ENCODE measurements around the gene SLC45A3.
"Not testable (repeated sequence)": the region's sequence is repeated elsewhere in the genome, so short reads cannot be mapped to it uniquely, and the experiment has no call there.

Gene SLC45A3, protein sequence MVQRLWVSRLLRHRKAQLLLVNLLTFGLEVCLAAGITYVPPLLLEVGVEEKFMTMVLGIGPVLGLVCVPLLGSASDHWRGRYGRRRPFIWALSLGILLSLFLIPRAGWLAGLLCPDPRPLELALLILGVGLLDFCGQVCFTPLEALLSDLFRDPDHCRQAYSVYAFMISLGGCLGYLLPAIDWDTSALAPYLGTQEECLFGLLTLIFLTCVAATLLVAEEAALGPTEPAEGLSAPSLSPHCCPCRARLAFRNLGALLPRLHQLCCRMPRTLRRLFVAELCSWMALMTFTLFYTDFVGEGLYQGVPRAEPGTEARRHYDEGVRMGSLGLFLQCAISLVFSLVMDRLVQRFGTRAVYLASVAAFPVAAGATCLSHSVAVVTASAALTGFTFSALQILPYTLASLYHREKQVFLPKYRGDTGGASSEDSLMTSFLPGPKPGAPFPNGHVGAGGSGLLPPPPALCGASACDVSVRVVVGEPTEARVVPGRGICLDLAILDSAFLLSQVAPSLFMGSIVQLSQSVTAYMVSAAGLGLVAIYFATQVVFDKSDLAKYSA

DNA sequence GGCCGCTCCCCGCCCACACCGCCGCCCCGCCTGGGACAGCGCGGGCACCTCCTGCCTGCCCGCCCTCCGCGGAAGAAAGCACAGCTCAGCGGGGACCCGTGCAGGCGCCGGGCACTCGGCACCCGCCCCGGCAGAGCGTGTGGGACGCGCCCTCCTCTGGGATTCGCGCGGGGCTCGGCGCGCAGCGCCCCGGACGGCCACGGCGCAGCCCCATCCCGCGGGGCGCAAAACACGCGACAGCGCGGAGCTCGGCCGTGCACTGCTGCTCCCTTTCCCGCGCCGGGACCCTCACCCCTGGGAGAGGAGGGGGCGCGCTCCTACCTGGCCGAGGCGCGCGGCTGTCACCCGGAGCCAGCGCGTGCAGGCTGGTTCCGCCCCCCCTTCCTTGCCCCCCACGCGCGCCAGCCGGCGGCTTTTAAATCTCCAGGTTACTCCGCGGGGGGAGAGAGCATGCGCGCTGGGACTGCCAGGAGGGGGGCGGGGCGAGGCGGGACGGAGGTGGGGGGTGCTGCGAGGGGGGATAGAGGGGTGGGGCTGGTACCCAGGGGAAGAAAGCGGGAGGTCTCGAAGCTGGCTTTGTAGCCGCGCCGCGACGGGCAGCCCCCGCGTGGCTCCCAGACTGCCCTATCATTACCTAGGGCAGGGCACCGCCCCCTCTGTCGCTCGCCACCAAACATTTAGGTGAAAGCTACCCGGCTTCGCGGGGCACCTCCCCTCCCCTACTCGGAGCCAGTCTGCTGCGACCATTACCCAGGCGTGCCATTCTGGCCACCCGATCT, at the start of gene SLC45A3:
SLC45A3 (minus strand) TSS at position 437 of the 779 bp plus-strand sequence. CDS start 15,853 bp downstream, outside the sequence.
- DNase-seq: peak in 1 of 2 experiments; percentile 12

DNA sequence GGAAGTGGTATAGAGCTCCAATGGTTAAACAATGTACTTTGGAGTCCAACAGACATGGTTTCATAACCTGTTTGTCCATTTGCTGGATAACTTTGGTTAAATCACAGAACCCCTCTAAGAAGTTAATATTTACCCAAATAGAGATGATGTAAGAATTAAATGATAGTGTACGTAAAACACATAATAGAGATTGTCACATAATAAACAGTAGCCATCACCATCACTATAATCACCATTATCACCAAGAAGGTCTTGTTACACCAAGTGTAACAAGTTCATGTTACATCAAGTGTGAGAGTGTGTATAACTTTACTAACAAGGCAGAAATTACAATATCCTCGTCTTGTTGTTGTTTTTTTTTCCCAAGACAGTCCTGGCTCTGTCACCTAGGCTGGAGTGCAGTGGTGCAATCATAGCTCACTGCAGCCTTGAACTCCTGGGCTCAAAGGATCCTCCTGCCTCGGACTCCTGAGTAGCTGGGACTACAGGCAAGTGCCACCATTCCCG, 46.4 kb upstream of the SLC45A3 start:
- no peak for DNase-seq

DNA sequence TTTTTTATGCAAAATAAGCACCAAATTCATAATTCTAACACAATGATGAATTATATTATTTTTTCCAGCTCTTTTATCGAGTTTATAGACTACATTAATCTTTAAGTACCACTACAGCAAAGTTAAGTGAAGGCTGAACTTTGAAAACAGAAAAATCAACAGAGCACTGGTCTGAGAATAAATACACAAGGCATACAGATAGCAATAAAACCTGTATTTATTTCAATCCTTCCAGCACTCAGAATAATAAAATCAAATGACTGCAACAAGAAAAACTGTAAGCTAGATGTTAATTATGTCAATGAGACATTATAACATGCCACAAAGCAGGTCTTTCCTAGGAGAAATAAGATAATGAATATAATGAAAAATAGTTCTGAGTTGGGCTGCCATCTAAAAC, 45.2 kb upstream of the SLC45A3 start:
- no peak for DNase-seq

DNA sequence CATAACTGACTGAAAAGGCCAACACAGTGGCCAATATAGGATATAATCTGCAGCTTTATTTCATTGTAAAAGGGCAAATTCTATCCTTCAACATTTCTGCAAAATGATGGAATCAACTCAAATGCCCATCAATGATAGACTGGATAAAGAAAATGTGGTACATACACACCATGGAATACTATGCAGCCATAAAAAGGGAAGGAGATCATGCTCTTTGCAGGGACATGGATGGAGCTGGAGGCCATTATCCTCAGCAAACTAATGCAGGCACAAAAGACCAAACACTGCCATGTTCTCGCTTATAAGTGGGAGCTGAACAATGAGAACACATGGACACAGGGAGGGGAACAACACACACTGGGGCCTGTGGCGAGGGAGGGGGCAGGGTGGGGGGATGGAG, 40.4 kb upstream of the SLC45A3 start:
- DNase-seq: not testable (repeated sequence)

GRCh38 chr1:205719762-205720161, 39.5 kb upstream of the SLC45A3 start:
- DNase-seq: no peak

- DNase-seq: no peak
Observed at GRCh38 chr1:205719015-205719414, 38.7 kb upstream of the SLC45A3 start.

DNA sequence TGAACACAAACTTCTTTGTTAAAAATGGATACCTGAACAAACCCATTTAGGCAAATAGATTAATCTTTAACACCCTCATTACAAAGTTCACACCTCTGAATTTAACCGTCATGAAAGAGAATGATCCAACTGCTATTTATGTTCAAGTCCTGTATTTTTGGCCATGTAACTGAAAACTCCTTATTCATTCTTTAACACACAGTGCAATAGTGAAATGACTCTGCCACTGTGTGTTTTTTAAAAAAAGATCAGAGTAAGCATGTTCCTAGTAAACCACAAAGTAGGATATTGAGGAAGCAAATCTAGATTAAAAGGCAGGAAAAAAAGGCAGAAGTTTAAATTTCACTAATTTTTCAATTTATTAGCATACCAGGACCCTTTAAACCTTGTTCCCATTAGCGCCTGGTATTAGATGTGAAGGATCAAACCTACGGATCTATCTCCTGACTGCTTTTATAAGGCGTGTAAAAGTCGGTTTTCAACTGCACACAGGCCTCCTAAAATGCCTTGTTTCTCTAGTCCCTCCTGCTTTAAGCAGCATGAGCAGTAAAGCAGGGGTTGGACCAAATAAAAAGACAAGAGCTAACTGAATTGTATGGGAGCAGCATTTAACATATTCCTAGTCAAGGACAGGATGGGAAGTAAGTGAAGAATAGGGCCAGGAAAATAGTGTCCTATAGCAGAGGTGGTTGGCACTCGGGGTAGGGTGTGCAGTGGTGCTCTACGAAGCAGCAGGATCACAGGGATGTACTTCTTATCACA, 36.2 kb upstream of the SLC45A3 start:
- no peak for DNase-seq

DNA sequence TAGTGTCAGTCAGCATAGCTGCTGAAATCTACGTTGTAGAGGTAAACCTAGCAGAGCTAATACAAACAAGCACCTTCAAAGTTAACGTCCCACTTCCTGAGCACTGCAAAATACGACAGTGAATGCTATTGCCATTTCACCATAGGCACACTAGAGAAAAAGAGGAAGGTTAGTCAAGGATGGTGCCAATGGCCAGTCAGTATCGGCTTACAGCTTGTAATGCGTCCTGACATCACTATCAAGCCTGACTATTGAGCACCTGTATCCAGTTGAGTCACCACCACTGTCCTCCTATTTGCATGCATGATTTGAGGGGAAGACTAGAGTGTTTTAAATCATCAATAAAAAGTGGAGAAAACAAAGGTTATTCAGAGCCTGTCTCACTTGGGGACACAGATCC, 35.3 kb upstream of the SLC45A3 start:
- DNase-seq: no peak

- DNase-seq: no peak
Observed at GRCh38 chr1:205714906-205715246, 34.6 kb upstream of the SLC45A3 start.

- DNase-seq: no peak
Observed at GRCh38 chr1:205714190-205714905, 34.0 kb upstream of the SLC45A3 start.

GRCh38 chr1:205711105-205712048, 31.1 kb upstream of the SLC45A3 start:
- DNase-seq: peak in 1 of 2 experiments; percentile 34

DNA sequence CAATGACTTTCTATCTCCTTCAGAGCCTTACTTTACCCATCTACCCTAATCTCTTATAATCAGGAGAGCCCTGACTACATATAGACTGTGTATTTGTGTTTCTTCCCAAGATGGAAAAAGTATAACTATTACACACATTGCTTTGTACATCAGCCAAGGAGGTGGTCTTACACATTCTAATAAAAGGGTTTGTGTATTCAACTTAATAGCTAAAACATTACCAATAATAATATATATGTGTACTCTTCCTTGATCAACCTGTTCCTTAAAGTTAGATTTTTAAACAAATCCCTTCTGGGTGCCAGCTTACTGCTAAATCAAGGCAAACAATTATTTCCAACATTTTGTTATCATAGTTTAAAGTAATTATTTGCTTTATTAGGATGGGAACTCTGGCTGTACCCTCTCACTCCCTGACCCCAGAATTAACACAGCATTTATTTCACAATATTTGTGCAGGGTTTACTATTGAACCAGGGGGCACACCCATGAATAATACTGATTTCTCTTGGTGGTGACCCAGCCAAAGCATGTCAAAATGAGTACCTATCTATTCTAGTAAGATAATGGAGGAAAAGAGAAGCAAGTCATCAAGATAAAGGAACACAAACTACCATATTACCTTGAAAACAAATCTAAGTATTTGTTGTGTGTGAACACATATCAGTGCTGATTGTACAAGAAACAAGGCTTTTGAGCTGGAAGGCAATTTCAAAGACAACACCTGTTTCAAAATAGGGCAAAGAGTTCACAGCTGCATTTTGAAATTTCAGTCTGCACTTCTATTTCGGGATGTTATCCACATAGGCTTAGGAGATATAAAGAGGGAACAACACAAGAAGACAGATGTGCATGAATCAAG, 30.1 kb upstream of the SLC45A3 start:
- DNase-seq: no peak

DNA sequence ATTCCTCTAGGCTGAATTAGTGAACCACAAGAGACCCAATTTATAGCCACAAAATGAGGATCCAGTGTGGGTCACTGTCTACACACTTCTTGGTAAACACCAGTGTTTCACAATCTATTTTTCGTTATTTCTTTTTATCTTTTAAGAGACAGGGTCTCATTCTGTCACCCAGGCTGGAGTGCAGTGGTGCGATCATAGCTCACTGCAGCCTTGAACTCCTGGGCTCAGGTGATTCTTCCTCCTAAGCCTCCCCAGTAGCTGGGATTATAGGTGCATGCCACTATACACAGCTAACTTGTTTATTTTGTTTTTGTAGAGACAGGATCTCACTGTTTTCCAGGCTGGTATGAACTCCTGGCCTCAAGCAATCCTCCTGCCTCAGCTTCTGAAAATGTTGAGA, 29.3 kb upstream of the SLC45A3 start:
- DNase-seq: no peak

- DNase-seq: no peak
Observed at GRCh38 chr1:205709059-205709398, 28.7 kb upstream of the SLC45A3 start.

GRCh38 chr1:205706601-205707502, 26.5 kb upstream of the SLC45A3 start:
- DNase-seq: no peak

- no peak for DNase-seq
Observed at GRCh38 chr1:205704903-205705302, 24.6 kb upstream of the SLC45A3 start.

DNA sequence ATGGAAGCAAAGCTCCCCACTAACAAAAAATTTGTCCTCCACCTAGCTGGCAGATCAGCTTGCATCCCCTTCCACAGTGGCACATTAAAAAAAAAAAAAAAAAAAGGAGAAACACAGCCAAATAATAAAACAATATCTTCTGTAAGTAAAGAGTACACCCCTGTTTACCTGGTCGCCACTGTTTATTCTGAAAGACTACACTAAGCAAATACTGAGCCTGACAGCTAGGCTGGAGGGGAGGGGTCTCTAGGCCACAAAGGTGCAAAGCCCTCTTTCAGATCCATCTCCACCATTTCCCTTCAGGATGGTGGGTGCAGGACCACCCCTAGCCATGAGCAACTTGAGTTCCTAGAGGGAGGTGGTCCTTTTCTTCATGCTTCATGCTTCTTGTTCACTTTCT, 22.8 kb upstream of the SLC45A3 start:
- no peak for DNase-seq

DNA sequence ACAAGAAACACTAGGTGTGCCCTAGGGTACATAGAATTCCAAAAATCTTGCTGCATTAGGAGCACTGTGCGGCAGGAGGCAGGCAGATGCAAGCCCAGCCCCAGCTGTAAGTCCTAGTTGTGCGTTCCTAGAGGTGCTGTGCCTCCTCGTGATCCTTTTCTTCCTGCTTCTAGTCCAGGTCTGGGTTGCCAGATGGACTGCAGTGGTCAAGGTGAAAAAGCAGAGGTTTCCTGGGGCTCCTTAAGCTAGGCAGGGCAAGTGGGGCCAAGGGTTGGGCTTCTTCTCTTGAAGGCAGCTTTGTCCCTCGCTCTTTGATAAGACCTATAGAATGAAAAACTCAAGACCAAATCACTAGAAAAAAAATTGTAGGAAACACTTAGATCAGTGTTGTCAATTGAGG, 21.6 kb upstream of the SLC45A3 start:
- DNase-seq: no peak

DNA sequence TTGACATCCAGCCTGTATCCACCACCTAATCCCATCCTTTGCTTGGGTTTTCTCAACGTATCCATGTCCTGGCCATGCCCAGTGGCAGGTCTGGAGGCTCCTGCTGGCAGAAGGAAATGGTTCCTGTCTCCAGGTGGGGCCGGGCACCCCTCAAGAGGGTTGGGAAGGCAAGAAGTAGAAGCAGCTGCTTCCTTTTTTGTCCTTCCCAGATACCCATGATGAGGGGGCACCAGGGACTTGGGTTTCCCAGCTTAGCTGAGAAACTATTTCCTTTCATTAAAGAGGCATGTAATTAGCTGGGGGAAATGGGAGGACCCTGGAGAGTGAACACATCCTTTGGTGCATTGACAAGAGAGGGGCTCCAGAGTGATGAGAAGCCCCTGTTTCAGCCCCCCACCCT, 21.1 kb upstream of the SLC45A3 start:
- DNase-seq: no peak

All from SW 1271 (cell line).